ENCODE results near the gene ROR2.

- no peak for TF ChIP-seq CTCF (IDR thresholded peaks at IDR 0.05)
- no peak for TF ChIP-seq POLR2A (IDR thresholded peaks at IDR 0.05)
- TF ChIP-seq EP300 (IDR thresholded peaks at IDR 0.05; ENCODE audit: low read depth): no peak
- TF ChIP-seq POLR2AphosphoS5 (IDR thresholded peaks at IDR 0.05): no peak
Measured at GRCh38 chr9:91606255-91606995, 343.6 kb downstream of the ROR2 start.
